ENCODE results near the gene GRAP2. TPM values are rescaled to one million over a fixed set of nuclear protein-coding genes. Genes with fewer than 3 reads are reported as not detected.
"Not testable (repeated sequence)": the region's sequence is repeated elsewhere in the genome, so short reads cannot be mapped to it uniquely, and the experiment has no call there.

The GRAP2 gene
- total RNA-seq, 1 donor from 2014 or later: 12.3 TPM

- Histone ChIP-seq H3K27me3 (no peaks in the 10 kb centered on the region), H3K9me3 (no peaks in the 10 kb centered on the region), H3K4me3 (no peak overlapping the region), H3K27ac (no peak overlapping the region), H3K4me1 (no peaks in the 10 kb centered on the region), H3K36me3 (no peaks in the 10 kb centered on the region)
- no peak for DNase-seq (ENCODE audit: extremely low spot score in 2 of 2)
- no peak for TF ChIP-seq POLR2AphosphoS5 (IDR thresholded peaks at IDR 0.05; ENCODE audit: insufficient read depth in 1 of 2, low read depth in 1 of 2)
- no peak for TF ChIP-seq CTCF (IDR thresholded peaks at IDR 0.05)
- TF ChIP-seq POLR2A (IDR thresholded peaks at IDR 0.05): no peak
- intact Hi-C loops (cut with DNase I): no loop called here
Measured at GRCh38 chr22:39946503-39947219, 45.8 kb downstream of the GRAP2 start.

GRCh38 chr22:39947220-39948216 lies 46.6 kb downstream of the GRAP2 start:
- no peak overlapping the region for H3K27ac ChIP-seq
- H3K4me1 ChIP-seq: no peaks in the 10 kb centered on the region
- no peak for DNase-seq (ENCODE audit: extremely low spot score in 2 of 2)
- H3K36me3 ChIP-seq: no peaks in the 10 kb centered on the region
- no peaks in the 10 kb centered on the region for H3K27me3 ChIP-seq
- TF ChIP-seq POLR2A (IDR thresholded peaks at IDR 0.05) (no peak), POLR2AphosphoS5 (IDR thresholded peaks at IDR 0.05; ENCODE audit: insufficient read depth in 1 of 2, low read depth in 1 of 2) (no peak), CTCF (IDR thresholded peaks at IDR 0.05) (no peak)
- no peak overlapping the region for H3K4me3 ChIP-seq
- no peaks in the 10 kb centered on the region for H3K9me3 ChIP-seq
- intact Hi-C loops (cut with DNase I): no loop called here

DNA sequence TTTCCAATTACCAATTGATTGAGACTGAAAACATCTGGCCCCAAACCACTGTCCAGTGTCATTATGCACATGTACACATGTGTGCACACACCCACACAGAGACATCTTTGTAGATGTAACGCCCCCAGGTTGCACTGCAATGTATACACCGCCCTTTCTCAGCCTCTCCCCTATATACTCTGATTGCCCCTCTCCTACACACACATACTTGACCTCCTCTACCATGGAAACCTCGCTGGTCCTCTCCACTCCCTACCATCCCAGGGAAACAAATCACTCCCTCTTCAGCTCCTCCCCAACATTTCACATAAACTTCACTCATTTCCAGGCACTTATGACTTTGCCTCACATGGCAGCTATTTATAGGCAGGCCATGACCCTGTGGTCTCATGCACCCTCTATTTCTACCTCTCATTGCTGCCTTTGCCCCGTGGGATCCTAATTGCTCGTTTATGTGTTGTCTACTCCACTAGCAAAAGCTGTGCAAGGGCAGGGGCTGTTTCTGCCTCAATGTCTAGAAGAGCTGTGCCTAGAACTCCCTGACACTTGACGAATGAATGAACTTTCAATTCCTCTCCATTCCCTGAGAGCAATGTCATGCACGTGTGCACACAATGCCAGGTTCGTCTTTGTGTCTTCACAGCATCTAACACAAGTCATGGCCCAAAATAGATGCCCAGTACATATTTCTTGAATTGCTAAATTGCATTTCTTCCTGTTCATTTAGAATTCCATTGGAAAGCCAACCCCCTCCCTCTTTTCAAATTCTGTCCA lies 49.3 kb downstream of the GRAP2 start:
- no peaks in the 10 kb centered on the region for H3K36me3 ChIP-seq
- H3K27ac ChIP-seq: no peak overlapping the region
- no peak for DNase-seq (ENCODE audit: extremely low spot score in 2 of 2)
- H3K27me3 ChIP-seq: no peaks in the 10 kb centered on the region
- H3K4me1 ChIP-seq: no peaks in the 10 kb centered on the region
- intact Hi-C loops (cut with DNase I): no loop called here
- TF ChIP-seq POLR2AphosphoS5 (IDR thresholded peaks at IDR 0.05; ENCODE audit: insufficient read depth in 1 of 2, low read depth in 1 of 2) (no peak), CTCF (IDR thresholded peaks at IDR 0.05) (no peak), POLR2A (IDR thresholded peaks at IDR 0.05) (no peak)
- H3K9me3 ChIP-seq: no peaks in the 10 kb centered on the region
- H3K4me3 ChIP-seq: no peak overlapping the region

GRCh38 chr22:39951603-39952293 lies 50.9 kb downstream of the GRAP2 start:
- H3K27me3 ChIP-seq; H3K4me3 ChIP-seq; H3K27ac ChIP-seq; H3K36me3 ChIP-seq; intact Hi-C loops (cut with DNase I); DNase-seq (ENCODE audit: extremely low spot score in 2 of 2); H3K4me1 ChIP-seq; H3K9me3 ChIP-seq: not testable (repeated sequence)

DNA sequence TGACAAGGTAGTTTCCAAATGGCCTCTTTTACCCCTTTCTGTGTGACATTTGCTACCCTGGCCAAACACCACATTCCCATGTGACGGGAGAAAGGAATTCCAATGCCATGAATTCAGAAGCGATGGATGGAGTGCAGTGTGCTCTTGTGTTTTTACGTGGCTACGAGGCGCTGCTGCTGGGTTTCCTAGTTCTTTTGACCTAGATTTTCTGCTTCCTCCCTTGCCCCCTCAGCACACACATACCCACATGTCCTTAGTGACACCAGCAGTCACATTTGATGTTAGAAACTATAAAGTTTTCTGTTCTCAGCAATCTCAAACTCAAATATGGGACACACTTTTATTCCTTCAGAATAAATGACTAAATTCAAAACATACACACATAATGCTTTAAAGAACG lies 51.5 kb downstream of the GRAP2 start:
- Histone ChIP-seq H3K4me1 (no peaks in the 10 kb centered on the region), H3K36me3 (no peaks in the 10 kb centered on the region), H3K9me3 (no peaks in the 10 kb centered on the region), H3K4me3 (no peak overlapping the region), H3K27me3 (no peaks in the 10 kb centered on the region), H3K27ac (no peak overlapping the region)
- intact Hi-C loops (cut with DNase I): no loop called here
- DNase-seq (ENCODE audit: extremely low spot score in 2 of 2): no peak
- no peak for TF ChIP-seq POLR2A (IDR thresholded peaks at IDR 0.05)
- TF ChIP-seq CTCF (IDR thresholded peaks at IDR 0.05): no peak
- TF ChIP-seq POLR2AphosphoS5 (IDR thresholded peaks at IDR 0.05; ENCODE audit: insufficient read depth in 1 of 2, low read depth in 1 of 2): no peak

All from vagina (tissue), 2 donors.